GM12872 (cell line): ENCODE data around the gene VIPAS39.

ENCODE experiments used
- TF ChIP-seq, protein P1 (sequence below): IDR thresholded peaks from 3 replicates; pipeline ENCODE4 v1.5.1; 2011; ENCODE audit warnings: low read depth, mild to moderate bottlenecking, low read length, moderate library complexity; ENCODE audit not compliant: insufficient read depth

Gene VIPAS39

DNA sequence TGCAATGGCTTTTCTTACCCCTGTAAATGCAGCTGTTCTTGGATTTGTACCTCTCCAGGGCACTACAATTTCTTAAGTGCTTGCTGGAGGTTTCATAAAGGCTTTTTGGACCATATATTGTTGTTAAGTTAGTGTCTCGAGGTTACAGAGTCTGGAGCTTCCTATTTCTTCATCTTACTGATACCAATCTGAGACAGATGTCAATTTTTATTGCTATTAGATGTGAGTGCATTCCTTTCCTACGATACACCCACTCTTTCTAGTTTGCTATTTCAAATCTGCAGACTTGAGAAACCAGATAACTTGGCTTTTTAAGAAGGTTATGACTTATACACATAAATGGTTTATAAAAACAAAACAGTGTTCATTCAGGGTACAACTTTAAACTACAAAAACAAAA lies 36.2 kb downstream of the VIPAS39 start:
- TF ChIP-seq, protein P1, sequence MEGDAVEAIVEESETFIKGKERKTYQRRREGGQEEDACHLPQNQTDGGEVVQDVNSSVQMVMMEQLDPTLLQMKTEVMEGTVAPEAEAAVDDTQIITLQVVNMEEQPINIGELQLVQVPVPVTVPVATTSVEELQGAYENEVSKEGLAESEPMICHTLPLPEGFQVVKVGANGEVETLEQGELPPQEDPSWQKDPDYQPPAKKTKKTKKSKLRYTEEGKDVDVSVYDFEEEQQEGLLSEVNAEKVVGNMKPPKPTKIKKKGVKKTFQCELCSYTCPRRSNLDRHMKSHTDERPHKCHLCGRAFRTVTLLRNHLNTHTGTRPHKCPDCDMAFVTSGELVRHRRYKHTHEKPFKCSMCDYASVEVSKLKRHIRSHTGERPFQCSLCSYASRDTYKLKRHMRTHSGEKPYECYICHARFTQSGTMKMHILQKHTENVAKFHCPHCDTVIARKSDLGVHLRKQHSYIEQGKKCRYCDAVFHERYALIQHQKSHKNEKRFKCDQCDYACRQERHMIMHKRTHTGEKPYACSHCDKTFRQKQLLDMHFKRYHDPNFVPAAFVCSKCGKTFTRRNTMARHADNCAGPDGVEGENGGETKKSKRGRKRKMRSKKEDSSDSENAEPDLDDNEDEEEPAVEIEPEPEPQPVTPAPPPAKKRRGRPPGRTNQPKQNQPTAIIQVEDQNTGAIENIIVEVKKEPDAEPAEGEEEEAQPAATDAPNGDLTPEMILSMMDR, result no peak

DNA sequence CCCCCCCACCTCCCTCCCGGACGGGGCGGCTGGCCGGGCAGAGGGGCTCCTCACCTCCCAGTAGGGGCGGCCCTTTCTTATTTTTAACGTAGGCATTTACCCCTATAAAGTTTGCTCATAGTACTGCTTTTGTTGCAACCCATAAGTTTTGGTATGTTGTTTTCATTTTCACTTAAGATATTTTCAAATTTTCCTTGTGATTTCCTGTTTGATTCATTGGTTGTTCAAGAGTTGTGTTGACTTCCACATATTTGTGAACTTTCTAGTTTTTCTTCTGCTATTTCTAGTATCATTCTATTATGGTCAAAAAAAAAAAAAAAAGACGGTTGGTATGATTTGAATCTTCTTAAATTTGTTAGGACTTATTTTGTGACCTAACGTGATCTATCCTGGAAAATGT lies 40.6 kb downstream of the VIPAS39 start:
- TF ChIP-seq, protein P1, result no peak

DNA sequence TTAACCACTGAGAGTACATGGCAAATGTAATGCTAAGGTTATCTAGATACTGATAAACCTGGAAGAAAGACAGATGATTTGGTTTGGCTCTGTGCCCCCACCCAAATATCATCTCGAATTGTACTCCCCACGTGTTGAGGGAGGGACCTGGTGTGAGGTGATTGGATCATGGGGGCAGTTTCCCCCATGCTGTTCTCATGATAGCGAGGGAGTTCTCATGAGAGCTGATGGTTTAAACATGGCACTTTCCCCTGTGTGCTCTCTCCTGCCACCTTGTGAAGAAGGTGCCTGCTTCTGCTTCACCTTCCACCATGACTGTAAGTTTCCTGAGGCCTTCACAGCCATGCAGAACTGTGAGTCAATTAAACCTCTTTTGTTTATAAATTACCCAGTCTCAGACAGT lies 48.3 kb downstream of the VIPAS39 start:
- TF ChIP-seq, protein P1, result peak; percentile 42; the same call in 2 of the 3 replicates

DNA sequence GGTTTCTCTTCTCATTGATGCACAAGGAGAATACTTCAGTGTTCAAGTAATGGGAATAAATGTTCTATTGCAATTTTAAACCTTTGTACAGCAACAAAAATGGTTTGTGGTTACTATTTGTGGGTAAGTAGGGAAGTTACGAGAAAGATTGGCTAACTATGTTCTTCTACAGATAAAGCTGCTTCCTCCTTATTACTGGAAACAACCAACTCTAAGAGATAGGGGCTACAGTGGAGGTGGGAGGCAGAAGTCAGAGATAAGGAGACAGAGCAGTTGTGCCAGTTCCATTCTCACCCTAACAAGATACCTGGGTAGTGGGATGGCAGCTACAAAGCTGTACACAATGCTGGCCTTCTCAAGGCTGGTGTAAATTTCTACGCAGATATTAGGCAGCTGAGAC lies 50.2 kb downstream of the VIPAS39 start:
- TF ChIP-seq, protein P1, result no peak

- TF ChIP-seq, protein P1, result no peak
Observed at GRCh38 chr14:77406718-77407117, 50.7 kb downstream of the VIPAS39 start.

GRCh38 chr14:77406086-77406485 lies 51.3 kb downstream of the VIPAS39 start:
- TF ChIP-seq, protein P1, result no peak

GRCh38 chr14:77403768-77404167 lies 53.6 kb downstream of the VIPAS39 start:
- TF ChIP-seq, protein P1, result no peak

GRCh38 chr14:77400216-77400615 lies 57.2 kb downstream of the VIPAS39 start:
- TF ChIP-seq, protein P1, result no peak
